ENCODE data around the gene CCDC187. TPM values are rescaled to one million over a fixed set of nuclear protein-coding genes. Genes with fewer than 3 reads are reported as not detected.

The CCDC187 gene
- total and polyA plus RNA-seq, 12 donors: 0.02 to 0.07 (median 0.03) TPM; not detected in 8

DNA sequence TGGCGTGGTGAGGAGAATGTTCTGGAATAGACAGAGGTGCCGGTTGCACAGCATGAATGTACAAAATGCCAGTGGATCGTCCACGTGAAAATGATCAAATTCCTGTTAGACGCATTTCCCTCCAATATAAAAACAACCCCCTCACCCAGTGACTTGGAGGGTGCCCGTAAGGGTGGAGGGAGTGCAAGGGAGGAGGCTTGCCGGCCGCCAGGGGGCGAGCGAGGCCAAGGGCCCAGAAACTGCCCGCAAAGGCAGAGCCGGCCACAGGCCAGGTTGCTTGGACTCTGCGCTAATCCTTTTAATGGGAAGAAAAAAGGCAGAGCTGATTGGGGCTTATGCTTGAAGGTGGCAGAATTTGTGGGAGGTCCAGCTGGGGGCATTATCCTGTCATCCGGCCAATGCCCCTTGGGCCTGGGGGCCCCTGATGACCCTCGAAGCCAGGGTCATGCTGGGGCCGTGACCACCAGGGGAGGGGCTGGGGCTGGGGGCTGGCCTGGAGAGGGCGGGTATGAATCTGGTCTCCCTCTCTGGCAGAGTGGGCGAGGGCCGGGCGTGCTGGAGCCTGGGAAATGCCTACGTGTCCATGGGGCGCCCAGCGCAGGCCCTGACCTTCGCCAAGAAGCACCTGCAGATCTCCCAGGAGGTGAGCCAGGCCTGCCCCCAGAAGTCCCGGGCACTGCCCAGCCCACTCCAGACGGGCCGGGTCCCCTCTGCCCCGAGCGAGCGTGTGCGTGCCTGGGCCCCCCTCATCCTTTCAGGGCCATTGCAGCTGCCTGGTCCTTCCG is 35.5 kb upstream of the CCDC187 start:
- intact Hi-C loops (cut with DNase I): loop anchor here in 5 of 10 donors (1.0 to 5.0 kb wide), 4 partner anchors 24 to 63 kb away; partner anchors contain the start of genes SNAPC4 (in 3 of the 5) and DNLZ (in 2 of the 5)
- peak overlapping the region in 5 of 10 donors; percentile 14 to 90 (median 26) for H3K27ac ChIP-seq
- no peak overlapping the region for H3K4me3 ChIP-seq
- H3K27me3 ChIP-seq: no peaks in the 10 kb centered on the region
- 70 to 76% methylated on average over 32 of the region's 32 CpGs for WGBS, 2 donors
- H3K4me1 ChIP-seq: peaks cover 9 to 42% (median 29%) of the 10 kb centered on the region in 9 donors
- H3K9me3 ChIP-seq: no peaks in the 10 kb centered on the region
- H3K36me3 ChIP-seq: peaks cover 0 to 40% (median 6%) of the 10 kb centered on the region in 9 donors
- peak in 4 of 8 donors; percentile 23 to 53 (median 31) for ATAC-seq
- DNase-seq: peak in 1 of 2 donors; percentile 79
- TF ChIP-seq CTCF (IDR thresholded peaks at IDR 0.05): peak; percentile 76 to 91 (median 84)

DNA sequence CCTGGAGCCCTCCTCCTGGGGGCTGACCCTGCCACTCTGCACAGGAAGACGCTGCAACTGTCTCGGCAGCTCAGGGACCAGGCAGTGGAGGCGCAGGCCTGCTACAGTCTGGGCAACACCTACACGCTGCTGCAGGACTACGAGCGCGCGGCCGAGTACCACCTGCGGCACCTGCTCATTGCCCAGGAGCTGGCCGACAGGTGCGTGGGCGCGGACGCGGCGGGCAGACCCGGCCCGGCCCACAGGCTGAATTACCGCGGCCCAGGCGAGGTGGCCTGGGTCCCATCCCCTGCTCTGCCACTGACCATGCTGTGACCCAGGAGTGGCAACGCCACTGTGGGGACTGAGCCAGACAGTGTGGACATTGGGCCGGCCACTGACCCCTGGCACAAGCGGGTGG is 34.6 kb upstream of the CCDC187 start:
- Histone ChIP-seq H3K9me3 (no peaks in the 10 kb centered on the region), H3K27ac (no peak overlapping the region), H3K27me3 (no peaks in the 10 kb centered on the region), H3K36me3 (peaks cover 0 to 40% (median 6%) of the 10 kb centered on the region in 9 donors), H3K4me3 (no peak overlapping the region), H3K4me1 (peaks cover 6 to 39% (median 26%) of the 10 kb centered on the region in 9 donors)
- 95 to 97% methylated on average over 25 of the region's 25 CpGs for WGBS, 2 donors
- intact Hi-C loops (cut with DNase I): loop anchor here in 2 of 10 donors (2.0 to 5.0 kb wide), 2 partner anchors 62 to 64 kb away; partner anchors contain the start of gene SNAPC4 (in 2 of the 2)
- DNase-seq (no peak), ATAC-seq (no peak)
- TF ChIP-seq CTCF (IDR thresholded peaks at IDR 0.05): no peak

DNA sequence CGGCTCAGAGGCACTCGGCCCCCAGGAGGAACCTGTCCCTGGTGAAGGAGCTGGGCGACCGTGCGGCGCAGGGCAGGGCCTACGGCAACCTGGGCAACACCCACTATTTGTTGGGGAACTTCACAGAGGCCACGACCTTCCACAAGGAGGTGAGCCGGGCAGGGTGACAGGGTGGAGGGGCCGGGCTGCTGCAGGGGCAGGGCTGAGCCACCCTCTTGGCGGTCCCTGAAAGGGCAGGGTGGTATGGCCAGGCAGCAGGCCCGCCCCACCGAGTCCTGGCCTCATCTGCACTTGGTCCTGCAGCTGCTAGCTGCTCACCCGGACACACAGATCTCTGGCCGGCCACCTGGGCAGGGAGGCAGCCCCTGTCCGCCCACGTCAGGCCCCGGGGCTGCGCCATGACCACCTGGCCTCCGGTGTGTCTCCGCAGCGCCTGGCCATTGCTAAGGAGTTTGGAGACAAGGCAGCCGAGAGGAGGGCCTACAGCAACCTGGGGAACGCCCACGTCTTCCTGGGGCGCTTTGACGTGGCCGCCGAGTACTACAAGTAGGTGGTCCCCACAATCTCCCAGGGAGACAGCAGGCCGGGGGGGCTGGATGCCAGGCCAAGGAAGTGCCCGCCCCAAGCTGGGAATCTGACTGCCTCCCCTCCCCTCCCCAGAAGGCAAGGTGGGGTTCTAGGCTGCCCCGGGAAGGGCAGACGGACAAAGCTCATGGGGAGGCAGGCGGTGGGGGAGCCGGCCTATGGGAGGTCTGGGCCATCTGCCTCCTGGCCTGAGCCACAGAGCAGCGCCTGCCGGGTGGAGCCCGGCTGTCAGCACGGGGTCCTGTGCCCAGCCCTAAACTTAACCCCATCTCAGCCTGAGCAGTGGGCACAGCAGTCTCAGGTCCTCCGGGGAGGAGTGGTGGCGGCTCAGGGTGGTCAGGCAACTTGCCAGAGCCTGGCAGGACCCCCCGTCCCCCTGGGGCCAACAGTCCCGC is 33.8 kb upstream of the CCDC187 start:
- DNase-seq: no peak
- TF ChIP-seq CTCF (IDR thresholded peaks at IDR 0.05): no peak
- Histone ChIP-seq H3K27ac (no peak overlapping the region), H3K4me3 (no peak overlapping the region), H3K27me3 (no peaks in the 10 kb centered on the region), H3K36me3 (peaks cover 0 to 40% (median 6%) of the 10 kb centered on the region in 9 donors), H3K9me3 (no peaks in the 10 kb centered on the region), H3K4me1 (peaks cover 4 to 31% (median 20%) of the 10 kb centered on the region in 9 donors)
- ATAC-seq: no peak
- WGBS, 2 donors: 86 to 87% methylated on average over 40 to 43 of the region's 43 CpGs
- intact Hi-C loops (cut with DNase I): loop anchor here in 2 of 10 donors (2.0 to 5.0 kb wide), 2 partner anchors 63 to 65 kb away; partner anchors contain the start of gene SNAPC4 (in 2 of the 2)

- no peaks in the 10 kb centered on the region for H3K9me3 ChIP-seq
- H3K27ac ChIP-seq: peak overlapping the region in 1 of 10 donors; percentile 21
- H3K4me3 ChIP-seq: no peak overlapping the region
- H3K27me3 ChIP-seq: no peaks in the 10 kb centered on the region
- no peak for DNase-seq
- no peak for ATAC-seq
- H3K4me1 ChIP-seq: peaks cover 0 to 23% (median 12%) of the 10 kb centered on the region in 9 donors
- intact Hi-C loops (cut with DNase I): loop anchor here in 1 of 10 donors (5.0 kb wide), 1 partner anchor 65 kb away; the partner anchor contains the start of gene SNAPC4
- no peak for TF ChIP-seq CTCF (IDR thresholded peaks at IDR 0.05)
- H3K36me3 ChIP-seq: peaks cover 0 to 44% (median 6%) of the 10 kb centered on the region in 9 donors
- 92 to 93% methylated on average over 23 of the region's 23 CpGs for WGBS, 2 donors
Measured at GRCh38 chr9:136336881-136337280, 33.0 kb upstream of the CCDC187 start.

All from heart right ventricle (tissue), 16 donors.